Mesenteric fat pad (tissue), 1 donor: ENCODE data around the gene ELAPOR2. TPM values are rescaled to one million over a fixed set of nuclear protein-coding genes. Genes with fewer than 3 reads are reported as not detected.
"Not testable (repeated sequence)": the region's sequence is repeated elsewhere in the genome, so short reads cannot be mapped to it uniquely, and the experiment has no call there.

ENCODE experiments used
- DNase-seq: peaks from one replicate; pipeline ENCODE4 v3.0.0-alpha.2; 2020; ENCODE audit warnings: low spot score
- long read RNA-seq: library from polyadenylated mRNA; unstranded; transcript quantifications from one replicate; pipeline ENCODE4 v2.0.0, GENCODE V29; 2020
- total RNA-seq: library from RNA; stranded (reverse); fragmentation: NEBNext Ultra II Directional; extraction: Animal tissue kit (Norgen Biotek cat#: 25700); gene quantifications from one replicate; pipeline ENCODE4 v1.2.1, GENCODE V29; 2021
- donor health status: DM: yes; HTN: yes; CAD: no.

The ELAPOR2 gene, protein sequence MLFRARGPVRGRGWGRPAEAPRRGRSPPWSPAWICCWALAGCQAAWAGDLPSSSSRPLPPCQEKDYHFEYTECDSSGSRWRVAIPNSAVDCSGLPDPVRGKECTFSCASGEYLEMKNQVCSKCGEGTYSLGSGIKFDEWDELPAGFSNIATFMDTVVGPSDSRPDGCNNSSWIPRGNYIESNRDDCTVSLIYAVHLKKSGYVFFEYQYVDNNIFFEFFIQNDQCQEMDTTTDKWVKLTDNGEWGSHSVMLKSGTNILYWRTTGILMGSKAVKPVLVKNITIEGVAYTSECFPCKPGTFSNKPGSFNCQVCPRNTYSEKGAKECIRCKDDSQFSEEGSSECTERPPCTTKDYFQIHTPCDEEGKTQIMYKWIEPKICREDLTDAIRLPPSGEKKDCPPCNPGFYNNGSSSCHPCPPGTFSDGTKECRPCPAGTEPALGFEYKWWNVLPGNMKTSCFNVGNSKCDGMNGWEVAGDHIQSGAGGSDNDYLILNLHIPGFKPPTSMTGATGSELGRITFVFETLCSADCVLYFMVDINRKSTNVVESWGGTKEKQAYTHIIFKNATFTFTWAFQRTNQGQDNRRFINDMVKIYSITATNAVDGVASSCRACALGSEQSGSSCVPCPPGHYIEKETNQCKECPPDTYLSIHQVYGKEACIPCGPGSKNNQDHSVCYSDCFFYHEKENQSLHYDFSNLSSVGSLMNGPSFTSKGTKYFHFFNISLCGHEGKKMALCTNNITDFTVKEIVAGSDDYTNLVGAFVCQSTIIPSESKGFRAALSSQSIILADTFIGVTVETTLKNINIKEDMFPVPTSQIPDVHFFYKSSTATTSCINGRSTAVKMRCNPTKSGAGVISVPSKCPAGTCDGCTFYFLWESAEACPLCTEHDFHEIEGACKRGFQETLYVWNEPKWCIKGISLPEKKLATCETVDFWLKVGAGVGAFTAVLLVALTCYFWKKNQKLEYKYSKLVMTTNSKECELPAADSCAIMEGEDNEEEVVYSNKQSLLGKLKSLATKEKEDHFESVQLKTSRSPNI
- total RNA-seq, result 22.0 TPM
- long read RNA-seq, partial matches to known transcripts, result 1 of 8 reads
- long read RNA-seq, other reads (novel, unspliced or antisense), result 7 of 8 reads

DNA sequence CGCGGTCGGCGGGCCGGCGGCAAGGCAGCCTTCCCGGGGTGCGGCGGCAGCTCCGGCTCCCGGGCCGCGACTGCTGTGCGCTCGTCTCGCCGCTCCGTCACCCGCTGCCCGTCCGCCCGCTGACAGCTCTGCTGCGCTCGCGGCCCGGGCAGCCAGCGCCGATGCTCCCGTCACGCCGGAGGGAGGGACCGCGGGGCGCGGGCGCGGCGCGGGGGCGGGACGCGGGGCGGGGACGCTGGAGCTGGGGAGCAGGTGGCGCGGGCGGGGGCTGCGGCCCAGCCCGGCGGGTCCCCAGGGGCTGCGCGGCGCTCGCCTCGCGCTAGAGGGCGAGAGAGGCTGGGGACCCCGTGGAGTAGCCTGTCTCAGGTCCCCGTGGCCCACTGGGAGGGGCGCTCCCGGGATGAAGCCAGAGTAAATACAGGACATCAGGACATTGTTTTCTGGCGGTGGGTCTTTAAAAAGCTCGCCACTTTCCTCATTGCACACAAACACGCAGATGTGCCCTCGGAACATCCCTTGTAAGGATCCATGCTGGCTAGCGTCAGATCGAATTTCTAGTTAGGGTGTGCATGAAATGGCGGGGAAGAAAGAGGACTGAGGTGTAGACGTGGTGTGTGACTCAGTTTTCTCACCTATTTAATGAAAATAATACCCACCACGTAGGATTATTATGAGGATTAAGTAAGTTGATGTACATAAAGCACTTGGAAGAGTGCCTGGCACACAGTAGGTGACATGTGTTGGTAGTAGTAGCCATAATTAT, at the start of gene ELAPOR2:
Gene ELAPOR2 (minus strand): TSS at position 130 of the 763 bp plus-strand sequence. CDS start 141 bp downstream, outside the sequence.
- DNase-seq, result peak; percentile 92

DNA sequence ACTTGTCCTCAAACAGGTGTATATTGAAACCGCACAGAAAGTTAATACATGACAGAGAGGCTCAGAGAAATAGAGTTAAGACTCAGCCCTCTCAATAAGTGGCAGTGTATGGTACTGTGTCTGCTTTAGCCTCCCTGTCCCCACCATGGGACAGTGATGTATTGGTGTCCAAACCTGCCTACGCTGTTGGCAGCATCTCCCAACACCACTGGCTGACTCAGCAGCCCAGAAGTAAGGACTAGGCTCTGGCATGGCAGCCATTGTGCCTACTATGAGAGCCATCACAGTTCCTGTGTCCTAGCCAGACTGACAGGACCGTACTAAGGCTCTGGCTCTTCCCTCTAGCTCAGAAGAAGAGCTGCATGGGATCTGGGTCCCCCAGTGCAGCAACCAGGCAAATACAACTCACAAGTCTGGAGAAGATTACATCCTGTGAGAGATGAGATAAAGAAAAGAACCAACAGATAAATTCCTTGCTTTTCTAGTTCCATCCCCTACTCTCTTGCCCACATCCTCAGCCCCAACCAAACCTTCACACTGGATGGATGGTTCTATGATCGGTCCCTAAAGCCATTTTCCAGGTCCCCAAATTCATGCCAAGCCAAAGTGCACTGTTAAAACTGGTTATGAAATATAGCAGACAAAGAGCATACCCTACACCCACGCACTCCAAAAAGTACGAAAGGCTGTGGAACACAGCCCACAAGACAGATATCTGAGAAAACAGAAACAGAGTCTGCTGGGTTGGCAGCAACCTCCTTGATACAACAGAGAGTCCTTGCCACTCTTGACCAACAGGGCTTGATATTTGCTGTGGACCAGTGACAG, 48.7 kb upstream of the ELAPOR2 start:
- no peak for DNase-seq

DNA sequence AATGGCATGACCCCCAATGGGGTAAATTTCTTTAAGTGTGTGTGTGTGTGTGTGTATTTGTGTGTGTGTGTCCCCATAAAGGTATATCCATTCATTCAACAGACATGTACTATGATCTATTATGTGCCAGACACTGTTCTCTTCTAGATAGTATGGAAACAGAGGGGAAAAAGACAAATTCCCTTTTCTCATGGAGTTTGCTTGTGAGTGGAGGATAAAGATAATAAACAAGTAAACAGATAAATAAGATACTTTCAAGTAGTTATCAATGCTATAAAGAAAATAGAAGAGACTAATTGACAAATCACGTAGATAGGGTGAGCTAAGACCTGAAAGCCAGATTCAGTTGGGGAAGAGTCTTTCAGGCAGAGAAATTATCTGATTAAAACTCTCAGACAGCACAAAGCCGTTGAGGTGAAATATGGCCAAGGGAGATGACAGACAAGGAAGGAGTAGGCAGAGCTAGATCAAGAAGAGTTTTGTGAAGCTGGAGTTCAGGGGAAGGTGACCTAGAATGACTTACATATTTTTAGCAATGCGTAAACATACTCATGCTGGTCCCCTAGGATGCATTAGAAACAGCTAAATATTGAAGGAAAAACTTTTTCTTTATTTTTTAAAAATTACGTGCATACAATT, 47.6 kb upstream of the ELAPOR2 start:
- no peak for DNase-seq

DNA sequence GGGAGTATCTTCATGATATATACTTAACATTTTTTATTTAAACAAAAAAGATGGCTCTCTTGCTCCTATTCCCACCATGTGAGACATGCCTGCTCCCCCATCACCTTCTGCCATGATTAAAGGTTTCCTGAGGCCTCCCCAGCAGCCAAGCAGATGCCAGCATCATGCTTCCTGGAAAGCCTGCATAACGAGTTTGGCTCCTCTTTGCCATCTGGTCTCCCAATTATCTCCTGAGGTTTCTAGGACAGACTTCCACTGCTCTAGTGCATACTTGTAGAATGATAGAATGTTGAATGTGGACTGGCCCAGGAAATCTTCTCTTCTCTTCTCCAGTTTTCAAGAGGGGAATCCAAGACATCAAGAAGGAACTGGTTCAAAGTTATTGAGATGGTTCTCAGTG, 45.9 kb upstream of the ELAPOR2 start:
- DNase-seq, result no peak

DNA sequence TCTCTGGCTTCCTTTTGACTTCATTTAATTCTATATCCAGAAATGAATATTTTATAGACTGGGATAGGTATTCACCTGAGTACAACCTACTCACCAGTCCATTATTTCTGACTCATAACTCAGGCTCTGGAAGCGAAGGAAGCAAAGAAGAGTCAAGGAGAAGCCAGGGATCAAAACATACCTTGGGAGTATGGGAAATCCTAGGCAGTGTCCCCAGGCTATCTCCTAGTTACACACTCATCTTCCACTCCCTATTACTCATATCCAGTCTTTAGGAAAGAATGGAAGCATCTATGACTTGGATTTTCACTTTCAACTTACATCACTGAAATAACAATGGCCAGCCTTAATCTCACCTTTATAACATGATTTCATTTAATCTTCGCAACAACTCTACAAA, 40.9 kb upstream of the ELAPOR2 start:
- no peak for DNase-seq

DNA sequence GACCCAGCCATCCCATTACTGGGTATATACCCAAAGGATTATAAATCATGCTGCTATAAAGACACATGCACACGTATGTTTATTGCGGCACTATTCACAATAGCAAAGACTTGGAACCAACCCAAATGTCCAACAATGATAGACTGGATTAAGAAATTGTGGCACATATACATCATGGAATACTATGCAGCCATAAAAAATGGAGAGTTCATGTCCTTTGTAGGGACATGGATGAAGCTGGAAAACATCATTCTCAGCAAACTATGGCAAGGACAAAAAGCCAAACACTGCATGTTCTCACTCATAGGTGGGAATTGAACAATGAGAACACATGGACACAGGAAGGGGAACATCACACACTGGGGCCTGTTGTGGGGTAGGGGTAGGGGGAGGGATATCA, 37.9 kb upstream of the ELAPOR2 start:
- DNase-seq, result not testable (repeated sequence)

DNA sequence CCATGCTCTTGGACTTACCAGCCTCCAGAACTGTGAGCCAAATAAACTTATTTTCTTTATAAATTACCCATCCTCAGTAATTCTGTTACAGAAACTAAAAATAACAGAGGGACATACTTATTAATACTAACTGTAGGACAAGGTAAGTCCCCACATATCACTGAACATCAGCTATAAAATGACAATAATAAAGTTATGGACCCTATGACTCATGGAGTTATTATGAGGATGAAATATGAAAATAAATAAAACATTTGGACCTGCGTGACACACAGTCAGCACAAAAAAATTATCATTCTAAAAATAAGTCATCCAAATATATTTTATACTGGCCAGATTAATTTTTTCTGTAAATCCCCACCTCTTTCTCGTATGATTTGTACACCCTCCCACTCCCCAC, 34.9 kb upstream of the ELAPOR2 start:
- no peak for DNase-seq

DNA sequence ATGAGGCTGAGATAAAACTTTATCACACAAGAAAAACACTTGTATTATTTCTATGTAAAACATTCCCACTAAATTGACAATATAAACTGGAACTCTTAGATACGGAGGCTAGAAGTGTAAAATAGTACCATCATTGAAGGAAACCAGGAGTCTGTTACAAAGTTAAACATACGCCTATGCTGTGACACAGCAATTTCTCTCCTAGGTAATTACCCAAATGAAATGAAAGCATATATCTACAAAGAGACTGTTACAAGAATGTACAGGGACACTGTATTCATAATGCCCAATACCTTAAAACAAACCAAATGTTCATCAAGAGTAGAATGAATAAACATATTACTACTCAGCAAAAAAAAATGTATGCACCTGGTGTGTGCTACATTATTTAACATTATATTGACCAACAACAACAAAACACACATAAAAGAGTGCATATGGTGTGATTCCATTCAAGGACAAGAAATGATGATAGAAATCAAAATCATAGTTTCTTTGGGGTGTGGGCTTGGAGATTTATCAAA, 33.2 kb upstream of the ELAPOR2 start:
- no peak for DNase-seq

DNA sequence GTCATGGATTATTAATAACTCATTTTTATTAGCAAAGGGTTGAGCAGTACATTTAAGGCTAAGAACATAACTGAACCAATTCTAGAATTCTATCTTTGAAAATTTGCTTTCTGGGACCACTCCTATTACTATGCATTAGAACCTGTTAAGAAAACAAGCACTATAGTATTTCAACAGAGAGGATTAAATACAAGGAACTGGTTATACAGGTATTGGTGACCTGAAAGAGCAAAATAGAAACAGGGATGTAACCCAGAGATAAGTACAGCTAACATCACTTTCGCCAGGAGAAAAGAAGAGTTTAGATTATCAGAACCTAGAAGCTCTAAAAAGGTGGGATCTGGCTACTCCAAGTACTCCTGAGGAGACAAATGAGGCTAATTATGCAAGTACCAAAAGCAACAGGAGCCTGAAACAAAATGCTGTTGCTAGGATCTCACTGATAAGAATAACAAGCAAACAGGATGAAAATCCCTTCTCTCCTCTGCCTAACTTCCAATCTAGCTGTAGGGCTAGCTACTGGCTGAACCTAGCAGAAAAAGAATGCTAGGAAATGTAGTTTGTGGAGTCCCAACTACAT, 32.1 kb upstream of the ELAPOR2 start:
- DNase-seq, result no peak

DNA sequence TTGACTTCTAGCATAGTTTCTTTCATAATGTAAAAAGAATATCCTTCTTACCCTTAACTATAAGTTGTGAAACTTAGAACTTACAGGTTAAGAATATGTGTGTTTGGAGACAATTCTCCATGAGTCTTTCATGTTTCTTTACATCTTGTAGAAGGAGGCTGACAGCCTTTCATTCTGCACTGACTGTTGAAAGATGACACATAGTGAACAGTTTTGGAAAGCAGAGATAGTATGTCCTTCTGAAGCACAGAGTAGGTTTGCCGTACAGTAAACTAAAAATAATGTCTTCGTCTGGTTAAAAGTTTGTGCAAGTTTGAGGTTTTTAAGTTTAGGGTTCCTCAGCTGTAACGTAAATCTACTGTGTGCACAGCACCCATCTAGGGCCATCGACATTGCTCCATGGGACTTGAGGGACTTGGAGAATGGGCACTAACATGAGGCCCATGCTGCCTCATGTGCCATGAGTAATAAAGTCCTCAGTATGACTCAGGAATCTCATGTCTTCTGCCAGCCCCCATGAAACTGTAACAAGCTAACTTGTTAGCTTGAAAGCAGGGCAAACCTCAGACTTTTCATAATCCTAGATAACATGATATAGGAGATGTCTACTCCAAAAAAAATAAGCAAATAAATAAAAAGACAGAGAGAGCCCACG, 24.5 kb upstream of the ELAPOR2 start:
- DNase-seq, result no peak

DNA sequence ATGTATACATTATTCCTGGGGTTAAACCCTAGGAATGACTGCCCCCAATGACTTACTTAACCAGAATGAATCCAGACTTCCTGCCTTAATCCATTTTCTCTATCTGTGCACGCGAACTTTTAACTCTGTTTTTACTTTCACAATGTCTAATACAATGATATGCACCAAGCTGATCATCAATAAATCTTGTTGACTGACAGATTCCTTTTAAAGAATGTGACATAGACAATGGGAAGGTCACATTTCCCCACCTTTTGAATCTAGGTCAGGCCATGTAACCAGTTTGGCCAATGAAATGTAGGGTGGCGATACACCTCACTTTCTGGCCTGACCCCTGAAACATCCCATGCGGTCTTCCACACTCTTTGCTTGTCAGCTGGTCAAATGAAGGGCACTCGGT, 23.2 kb upstream of the ELAPOR2 start:
- no peak for DNase-seq

DNA sequence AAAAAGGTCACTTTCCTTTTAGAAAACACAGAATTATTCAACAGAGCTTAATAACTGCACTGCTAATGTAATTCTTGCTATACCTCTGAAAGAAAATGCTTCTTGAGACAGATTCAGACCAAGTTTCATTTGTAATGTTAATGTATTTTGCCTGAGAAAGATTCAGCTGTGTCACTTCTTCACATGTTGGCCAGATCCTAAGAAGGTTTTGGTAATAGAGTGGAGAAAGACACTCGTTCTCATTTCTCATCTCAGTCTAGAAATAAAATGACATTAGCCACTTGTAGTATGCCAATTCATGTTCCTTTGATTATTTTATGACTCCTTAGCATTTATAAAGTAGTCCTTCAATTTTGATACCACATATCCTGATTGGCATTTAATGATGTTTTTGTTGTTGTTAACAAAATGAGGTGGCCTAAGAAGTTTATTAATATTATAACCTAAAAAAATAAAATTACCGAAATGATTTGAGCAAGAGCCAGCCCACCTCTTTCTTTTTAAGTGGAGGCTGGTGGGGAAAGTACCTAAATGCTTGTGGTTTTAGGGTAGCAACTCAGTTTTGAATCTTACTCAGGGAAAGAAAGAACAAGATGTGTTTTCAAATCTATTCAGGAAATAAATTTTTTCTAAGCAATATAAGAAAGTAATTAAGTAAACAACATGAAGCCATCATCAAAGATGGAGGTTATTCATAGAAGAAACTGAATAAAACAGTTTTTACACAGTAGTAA, 16.4 kb upstream of the ELAPOR2 start:
- no peak for DNase-seq

DNA sequence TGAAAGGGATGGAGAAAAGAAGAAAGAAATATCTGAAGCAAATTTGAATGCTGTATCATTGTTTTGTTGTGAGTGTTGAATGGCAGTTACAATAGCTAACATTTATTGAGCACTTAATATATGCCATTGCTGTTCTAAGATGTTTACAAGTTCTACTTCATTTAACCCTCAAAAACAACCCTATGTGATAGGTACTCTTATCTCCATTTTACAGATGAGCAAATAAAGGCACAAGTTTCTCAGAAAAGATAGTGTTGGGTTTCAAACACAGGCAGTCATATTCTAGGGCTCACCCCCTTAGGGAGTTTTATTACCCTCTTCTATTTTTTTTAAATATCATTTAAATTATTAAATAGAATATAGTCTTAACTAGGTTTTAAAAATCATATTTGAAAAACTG, 8.3 kb upstream of the ELAPOR2 start:
- no peak for DNase-seq

DNA sequence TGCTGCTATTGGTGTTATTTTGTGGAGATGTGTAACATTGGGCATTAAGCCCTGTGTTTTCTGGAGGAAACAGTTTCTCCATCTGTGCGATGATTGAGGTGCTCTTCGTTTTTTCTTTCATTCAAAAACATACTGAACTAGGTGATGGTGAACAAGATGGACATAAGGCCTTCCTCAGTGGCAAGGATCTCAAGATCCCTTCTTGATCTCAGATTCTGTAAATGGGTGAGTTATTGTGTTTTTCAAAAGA, 759 bp upstream of the ELAPOR2 start:
- DNase-seq, result no peak

DNA sequence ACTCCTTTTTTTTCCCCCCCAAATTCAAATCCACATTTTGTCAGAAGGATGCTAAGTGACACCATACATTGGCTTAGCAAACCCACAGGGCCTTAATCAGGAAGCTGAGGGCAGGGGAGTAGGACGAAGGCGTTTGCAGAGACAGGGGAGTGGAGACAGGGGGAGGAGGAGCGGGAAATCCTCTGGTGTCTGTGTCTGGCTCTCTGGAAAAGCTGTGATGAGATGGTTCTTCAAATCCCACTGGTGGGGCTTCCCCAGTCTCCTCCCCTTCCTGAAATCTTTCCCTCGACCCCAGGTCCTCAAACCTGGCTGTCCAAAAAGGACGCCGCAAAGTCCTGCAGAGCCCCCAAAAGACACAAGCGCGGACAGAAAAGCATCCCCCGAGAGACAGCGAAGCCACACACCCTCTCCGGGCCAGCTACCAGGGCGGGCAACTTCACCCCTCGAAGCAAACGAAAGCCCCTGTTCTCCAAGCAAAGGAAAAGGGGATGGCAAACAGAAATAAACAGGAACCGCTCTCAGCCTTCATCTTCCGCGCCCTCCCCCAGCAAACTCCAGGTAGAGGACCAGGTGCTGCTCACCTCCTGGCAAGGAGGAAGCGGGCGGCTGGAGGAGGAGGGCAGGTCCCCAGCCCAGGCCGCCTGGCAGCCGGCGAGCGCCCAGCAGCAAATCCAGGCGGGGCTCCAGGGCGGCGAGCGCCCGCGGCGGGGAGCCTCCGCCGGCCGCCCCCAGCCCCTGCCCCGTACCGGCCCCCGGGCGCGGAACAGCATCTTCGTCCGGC, 520 bp downstream of the ELAPOR2 start:
- DNase-seq, result no peak

DNA sequence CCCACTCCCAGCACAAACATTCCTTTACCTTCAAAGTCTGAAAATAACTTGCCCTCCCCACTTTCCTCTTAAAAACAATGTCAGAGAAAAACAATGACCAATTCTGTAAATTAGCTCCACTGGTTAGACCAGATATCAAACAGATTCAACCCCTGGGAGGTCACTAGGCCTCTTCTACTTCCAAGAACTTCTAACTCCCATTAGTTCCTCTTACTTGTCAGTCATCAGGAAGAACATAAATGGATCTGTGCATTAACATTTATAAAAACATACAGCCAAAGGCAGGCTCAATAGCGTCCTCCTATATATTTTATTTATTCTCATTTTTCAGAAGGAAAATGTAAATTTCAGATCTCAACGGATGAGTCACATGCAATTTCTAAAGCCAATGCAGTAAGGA, 2.2 kb downstream of the ELAPOR2 start:
- DNase-seq, result no peak

DNA sequence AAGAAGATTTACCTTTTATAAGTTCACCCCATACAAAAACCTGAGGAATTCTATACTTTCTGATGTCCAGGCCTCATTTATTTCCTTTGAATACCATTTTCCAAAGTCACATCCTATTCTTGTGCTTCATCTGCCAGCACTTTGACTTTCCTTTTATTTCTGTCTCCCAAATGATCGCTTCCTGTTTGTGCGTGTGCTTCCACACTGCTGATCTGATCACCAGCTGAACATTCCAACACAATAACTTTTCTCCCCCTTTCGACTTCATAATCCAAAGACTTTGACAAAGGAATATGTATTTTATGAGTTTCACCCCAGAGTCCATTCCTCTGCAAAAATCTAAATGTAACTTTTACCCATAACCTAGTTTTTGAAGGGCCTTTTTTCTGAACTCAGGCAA, 3.1 kb downstream of the ELAPOR2 start:
- no peak for DNase-seq
